ENCODE results near the gene HOMER1. TPM values are rescaled to one million over a fixed set of nuclear protein-coding genes. Genes with fewer than 3 reads are reported as not detected.

HOMER1 gene
- total and polyA plus RNA-seq, 2 of the 13 experiments (the other 11 are each of a cell fraction or from before 2014, with no cell fraction given) = 5.3 to 24.8 TPM

DNA sequence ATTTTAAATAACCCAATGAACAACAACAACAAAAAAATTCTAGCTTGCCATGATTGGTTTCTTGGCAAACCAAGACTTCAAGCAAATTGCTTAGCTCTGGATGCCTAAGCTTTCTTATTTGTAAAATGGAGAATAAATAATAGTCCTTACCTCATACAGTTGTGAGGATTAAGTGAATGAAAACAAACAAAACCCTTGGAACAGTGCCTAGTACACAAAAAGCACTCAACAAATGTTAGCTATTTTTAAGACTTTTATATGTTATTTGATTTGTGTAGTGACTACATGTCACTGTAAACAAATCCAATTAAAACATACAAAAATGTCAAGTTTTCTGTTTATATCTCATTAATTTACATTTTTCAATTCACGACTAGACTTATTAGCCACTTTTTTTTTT is 13.5 kb upstream of the HOMER1 start (continued):
- no peak for TF ChIP-seq HOXA9 (CRISPR knock-in tag; IDR thresholded peaks at IDR 0.05; ENCODE audit: borderline replicate concordance)
- no peak for TF ChIP-seq ZNF678 (CRISPR knock-in tag; IDR thresholded peaks at IDR 0.05)

DNA sequence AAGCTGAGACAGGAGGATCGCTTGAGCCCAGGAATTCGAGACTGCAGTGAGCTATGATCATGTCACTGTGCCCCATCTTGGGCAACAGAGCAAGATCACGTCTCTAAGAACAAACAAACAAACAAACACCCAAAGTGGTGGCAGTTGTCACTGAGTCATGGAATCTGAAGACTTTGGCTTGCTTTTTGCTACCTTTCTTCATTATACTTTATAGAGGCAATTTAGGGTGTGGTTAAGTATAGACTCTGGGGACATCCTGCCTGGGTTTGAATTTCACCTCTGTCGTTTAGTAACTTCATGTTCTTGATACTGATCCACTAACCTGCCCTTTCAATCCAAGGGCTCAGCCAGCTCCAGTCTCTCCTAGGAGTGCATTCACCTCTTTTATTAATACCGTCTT is 13.0 kb upstream of the HOMER1 start:
- ChIA-PET POLR2A (interaction anchor here (2.0 kb wide), 1 partner anchor 13 kb away, joined by 10 read pairs; the partner anchor contains the start of gene HOMER1), CTCF (ENCODE audit: low intra/inter-chr PET ratio, low total read pairs) (no interaction called here)
- Histone ChIP-seq H3K4me3 (replicated peaks in 1 of 3; ENCODE audit: insufficient read depth in 1 of 3, low read depth in 2 of 3, low read length in 3 of 3) (no peak overlapping the region), H3K36me3 (replicated peaks in 1 of 2; ENCODE audit: control insufficient read depth in 1 of 2, insufficient read depth in 2 of 2, low read length in 2 of 2) (no peaks in the 10 kb centered on the region), H2AFZ (ENCODE audit: low read length) (no peak overlapping the region), H3K27ac (ENCODE audit: extremely low read length, insufficient read depth, low read length) (no peak overlapping the region), H3K4me1 (ENCODE audit: insufficient read depth, low read length) (no peaks in the 10 kb centered on the region), H3K4me2 (ENCODE audit: low read depth, low read length) (no peak overlapping the region), H4K20me1 (ENCODE audit: insufficient read depth, low read length) (no peaks in the 10 kb centered on the region), H3K27me3 (ENCODE audit: control insufficient read depth in 1 of 2, insufficient read depth in 2 of 2, low read length in 2 of 2) (no peaks in the 10 kb centered on the region), H3K9me3 (ENCODE audit: low read length) (peaks cover 15% of the 10 kb centered on the region), H3K79me2 (ENCODE audit: insufficient read depth, low read length) (no peaks in the 10 kb centered on the region), H3K9ac (ENCODE audit: insufficient read depth, low read depth, low read length) (no peak overlapping the region)
- FAIRE-seq (no peak), ATAC-seq (no peak), DNase-seq (ENCODE audit: low spot score) (no peak)
- intact Hi-C loops (cut with micrococcal nuclease; ENCODE audit: unreplicated experiment) (no loop called here), in situ Hi-C loops (cut with HindIII; ENCODE audit: extremely low pct_ligation_motif_present, low pct_unique_long_range_greater_than_20kb) (no loop called here)
- 63% methylated on average over 5 of the region's 5 CpGs for WGBS (ENCODE audit: low lambda C conversion rate)
- BruUV-seq (replicated peaks) = no TSS peak
- TF ChIP-seq ZNF790 (CRISPR knock-in tag; IDR thresholded peaks at IDR 0.05; ENCODE audit: borderline replicate concordance) (no peak), ZNF7 (CRISPR knock-in tag; IDR thresholded peaks at IDR 0.05) (no peak), ZNF780A (CRISPR knock-in tag; IDR thresholded peaks at IDR 0.05) (no peak), RNF2 (conservative IDR thresholded peaks at IDR 0.05; ENCODE audit: low read depth) (no peak), PTBP1 (IDR thresholded peaks at IDR 0.05; ENCODE audit: low read depth, low read length, poor library complexity, severe bottlenecking) (no peak)
- TF ChIP-seq, protein P1, sequence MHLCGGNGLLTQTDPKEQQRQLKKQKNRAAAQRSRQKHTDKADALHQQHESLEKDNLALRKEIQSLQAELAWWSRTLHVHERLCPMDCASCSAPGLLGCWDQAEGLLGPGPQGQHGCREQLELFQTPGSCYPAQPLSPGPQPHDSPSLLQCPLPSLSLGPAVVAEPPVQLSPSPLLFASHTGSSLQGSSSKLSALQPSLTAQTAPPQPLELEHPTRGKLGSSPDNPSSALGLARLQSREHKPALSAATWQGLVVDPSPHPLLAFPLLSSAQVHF (CRISPR knock-in tag; IDR thresholded peaks at IDR 0.05) = no peak
- TF ChIP-seq, protein P2, sequence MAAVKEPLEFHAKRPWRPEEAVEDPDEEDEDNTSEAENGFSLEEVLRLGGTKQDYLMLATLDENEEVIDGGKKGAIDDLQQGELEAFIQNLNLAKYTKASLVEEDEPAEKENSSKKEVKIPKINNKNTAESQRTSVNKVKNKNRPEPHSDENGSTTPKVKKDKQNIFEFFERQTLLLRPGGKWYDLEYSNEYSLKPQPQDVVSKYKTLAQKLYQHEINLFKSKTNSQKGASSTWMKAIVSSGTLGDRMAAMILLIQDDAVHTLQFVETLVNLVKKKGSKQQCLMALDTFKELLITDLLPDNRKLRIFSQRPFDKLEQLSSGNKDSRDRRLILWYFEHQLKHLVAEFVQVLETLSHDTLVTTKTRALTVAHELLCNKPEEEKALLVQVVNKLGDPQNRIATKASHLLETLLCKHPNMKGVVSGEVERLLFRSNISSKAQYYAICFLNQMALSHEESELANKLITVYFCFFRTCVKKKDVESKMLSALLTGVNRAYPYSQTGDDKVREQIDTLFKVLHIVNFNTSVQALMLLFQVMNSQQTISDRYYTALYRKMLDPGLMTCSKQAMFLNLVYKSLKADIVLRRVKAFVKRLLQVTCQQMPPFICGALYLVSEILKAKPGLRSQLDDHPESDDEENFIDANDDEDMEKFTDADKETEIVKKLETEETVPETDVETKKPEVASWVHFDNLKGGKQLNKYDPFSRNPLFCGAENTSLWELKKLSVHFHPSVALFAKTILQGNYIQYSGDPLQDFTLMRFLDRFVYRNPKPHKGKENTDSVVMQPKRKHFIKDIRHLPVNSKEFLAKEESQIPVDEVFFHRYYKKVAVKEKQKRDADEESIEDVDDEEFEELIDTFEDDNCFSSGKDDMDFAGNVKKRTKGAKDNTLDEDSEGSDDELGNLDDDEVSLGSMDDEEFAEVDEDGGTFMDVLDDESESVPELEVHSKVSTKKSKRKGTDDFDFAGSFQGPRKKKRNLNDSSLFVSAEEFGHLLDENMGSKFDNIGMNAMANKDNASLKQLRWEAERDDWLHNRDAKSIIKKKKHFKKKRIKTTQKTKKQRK (IDR thresholded peaks at IDR 0.05; ENCODE audit: low read length) = no peak
- TF ChIP-seq, protein P3, sequence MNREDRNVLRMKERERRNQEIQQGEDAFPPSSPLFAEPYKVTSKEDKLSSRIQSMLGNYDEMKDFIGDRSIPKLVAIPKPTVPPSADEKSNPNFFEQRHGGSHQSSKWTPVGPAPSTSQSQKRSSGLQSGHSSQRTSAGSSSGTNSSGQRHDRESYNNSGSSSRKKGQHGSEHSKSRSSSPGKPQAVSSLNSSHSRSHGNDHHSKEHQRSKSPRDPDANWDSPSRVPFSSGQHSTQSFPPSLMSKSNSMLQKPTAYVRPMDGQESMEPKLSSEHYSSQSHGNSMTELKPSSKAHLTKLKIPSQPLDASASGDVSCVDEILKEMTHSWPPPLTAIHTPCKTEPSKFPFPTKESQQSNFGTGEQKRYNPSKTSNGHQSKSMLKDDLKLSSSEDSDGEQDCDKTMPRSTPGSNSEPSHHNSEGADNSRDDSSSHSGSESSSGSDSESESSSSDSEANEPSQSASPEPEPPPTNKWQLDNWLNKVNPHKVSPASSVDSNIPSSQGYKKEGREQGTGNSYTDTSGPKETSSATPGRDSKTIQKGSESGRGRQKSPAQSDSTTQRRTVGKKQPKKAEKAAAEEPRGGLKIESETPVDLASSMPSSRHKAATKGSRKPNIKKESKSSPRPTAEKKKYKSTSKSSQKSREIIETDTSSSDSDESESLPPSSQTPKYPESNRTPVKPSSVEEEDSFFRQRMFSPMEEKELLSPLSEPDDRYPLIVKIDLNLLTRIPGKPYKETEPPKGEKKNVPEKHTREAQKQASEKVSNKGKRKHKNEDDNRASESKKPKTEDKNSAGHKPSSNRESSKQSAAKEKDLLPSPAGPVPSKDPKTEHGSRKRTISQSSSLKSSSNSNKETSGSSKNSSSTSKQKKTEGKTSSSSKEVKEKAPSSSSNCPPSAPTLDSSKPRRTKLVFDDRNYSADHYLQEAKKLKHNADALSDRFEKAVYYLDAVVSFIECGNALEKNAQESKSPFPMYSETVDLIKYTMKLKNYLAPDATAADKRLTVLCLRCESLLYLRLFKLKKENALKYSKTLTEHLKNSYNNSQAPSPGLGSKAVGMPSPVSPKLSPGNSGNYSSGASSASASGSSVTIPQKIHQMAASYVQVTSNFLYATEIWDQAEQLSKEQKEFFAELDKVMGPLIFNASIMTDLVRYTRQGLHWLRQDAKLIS (CRISPR knock-in tag; IDR thresholded peaks at IDR 0.05) = no peak
- TF ChIP-seq, protein P4, sequence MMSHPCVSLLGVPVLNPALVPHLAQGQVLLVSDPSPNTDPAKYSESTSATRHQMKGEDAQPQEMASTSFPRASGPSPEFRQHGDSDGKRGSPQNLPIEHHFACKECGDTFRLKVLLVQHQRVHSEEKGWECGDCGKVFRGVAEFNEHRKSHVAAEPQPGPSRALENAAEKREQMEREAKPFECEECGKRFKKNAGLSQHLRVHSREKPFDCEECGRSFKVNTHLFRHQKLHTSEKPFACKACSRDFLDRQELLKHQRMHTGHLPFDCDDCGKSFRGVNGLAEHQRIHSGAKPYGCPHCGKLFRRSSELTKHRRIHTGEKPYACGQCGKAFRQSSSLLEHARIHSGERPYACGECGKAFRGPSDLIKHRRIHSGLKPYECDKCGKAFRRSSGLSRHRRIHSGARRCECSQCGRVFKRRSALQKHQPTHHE (CRISPR knock-in tag; IDR thresholded peaks at IDR 0.05; ENCODE audit: borderline replicate concordance) = no peak
- TF ChIP-seq, protein P5, sequence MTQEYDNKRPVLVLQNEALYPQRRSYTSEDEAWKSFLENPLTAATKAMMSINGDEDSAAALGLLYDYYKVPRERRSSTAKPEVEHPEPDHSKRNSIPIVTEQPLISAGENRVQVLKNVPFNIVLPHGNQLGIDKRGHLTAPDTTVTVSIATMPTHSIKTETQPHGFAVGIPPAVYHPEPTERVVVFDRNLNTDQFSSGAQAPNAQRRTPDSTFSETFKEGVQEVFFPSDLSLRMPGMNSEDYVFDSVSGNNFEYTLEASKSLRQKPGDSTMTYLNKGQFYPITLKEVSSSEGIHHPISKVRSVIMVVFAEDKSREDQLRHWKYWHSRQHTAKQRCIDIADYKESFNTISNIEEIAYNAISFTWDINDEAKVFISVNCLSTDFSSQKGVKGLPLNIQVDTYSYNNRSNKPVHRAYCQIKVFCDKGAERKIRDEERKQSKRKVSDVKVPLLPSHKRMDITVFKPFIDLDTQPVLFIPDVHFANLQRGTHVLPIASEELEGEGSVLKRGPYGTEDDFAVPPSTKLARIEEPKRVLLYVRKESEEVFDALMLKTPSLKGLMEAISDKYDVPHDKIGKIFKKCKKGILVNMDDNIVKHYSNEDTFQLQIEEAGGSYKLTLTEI (CRISPR knock-in tag; conservative IDR thresholded peaks at IDR 0.05) = no peak
